Testis (tissue), 2 donors: ENCODE measurements around the gene AGAP2.

ENCODE experiments used
- CTCF ChIP-seq, 3 experiments: fragments of 450-650 bp in 2 of 3; fragments of 200-600 bp in 1 of 3; sonication (generic) in 1 of 3; IDR thresholded peaks; one replicate each; pipeline ENCODE4 v1.5.1; 2016 to 2019; ENCODE audit warnings: antibody characterized with exemption in 3 of 3, mild to moderate bottlenecking in 2 of 3, moderate library complexity in 1 of 3
- POLR2A ChIP-seq: fragments of 450-650 bp; IDR thresholded peaks from one replicate; pipeline ENCODE4 v1.6.1; 2017; ENCODE audit warnings: antibody characterized with exemption, mild to moderate bottlenecking, moderate library complexity

DNA sequence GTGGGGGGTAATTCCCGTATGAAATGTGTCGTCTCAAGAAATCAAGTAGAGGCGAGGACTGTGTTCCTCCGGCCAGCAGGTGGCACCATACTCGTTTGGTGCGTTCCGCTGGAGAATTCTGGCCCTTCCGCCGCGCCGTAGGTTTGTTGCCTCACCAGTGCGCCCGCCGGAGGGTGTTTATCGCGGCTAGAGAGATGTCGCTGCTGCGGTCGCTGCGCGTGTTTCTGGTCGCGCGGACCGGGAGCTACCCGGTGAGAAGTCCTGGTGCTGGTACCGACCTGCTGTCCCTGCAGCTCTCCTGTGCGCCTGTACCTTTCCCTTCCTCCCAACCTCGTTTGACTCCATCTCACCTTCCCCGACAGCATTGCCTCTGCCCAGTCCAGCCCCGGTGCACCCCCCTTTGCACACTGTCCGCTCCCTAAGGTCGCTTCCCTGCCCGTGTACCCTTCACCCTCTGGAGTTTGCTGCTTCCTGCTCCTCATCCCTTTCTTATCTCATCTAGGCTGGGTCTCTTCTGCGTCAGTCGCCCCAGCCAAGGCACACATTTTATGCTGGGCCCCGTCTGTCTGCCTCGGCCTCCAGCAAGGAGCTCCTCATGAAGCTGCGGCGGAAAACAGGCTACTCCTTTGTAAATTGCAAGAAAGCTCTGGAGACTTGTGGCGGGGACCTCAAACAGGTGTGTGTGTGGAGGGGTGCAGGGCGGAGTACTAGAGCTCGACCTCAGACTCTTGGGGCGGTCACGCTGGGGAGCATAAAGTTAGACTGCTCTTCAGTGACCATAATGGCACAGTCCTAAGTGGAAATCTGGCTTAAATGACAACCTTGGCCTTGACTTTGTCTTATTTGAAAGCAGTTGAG lies 44.3 kb upstream of the AGAP2 start, which contains the start of gene TSFM:
- TF ChIP-seq CTCF (IDR thresholded peaks at IDR 0.05) (peak; percentile 97 to 100 (median 99)), POLR2A (no peak)
